Measurements from ENCODE around the gene GDF15.

GRCh38 chr19:18385675-18386542, at the start of gene GDF15:
- TF ChIP-seq, protein P1, sequence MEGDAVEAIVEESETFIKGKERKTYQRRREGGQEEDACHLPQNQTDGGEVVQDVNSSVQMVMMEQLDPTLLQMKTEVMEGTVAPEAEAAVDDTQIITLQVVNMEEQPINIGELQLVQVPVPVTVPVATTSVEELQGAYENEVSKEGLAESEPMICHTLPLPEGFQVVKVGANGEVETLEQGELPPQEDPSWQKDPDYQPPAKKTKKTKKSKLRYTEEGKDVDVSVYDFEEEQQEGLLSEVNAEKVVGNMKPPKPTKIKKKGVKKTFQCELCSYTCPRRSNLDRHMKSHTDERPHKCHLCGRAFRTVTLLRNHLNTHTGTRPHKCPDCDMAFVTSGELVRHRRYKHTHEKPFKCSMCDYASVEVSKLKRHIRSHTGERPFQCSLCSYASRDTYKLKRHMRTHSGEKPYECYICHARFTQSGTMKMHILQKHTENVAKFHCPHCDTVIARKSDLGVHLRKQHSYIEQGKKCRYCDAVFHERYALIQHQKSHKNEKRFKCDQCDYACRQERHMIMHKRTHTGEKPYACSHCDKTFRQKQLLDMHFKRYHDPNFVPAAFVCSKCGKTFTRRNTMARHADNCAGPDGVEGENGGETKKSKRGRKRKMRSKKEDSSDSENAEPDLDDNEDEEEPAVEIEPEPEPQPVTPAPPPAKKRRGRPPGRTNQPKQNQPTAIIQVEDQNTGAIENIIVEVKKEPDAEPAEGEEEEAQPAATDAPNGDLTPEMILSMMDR (optimal IDR thresholded peaks at IDR 0.05 in 1 of 3, IDR thresholded peaks at IDR 0.05 in 1 of 3, conservative IDR thresholded peaks at IDR 0.05 in 1 of 3; ENCODE audit: extremely low read depth in 1 of 3, insufficient read depth in 2 of 3, low read length in 3 of 3) = peak; percentile 52 to 75 (median 72)
- no peak for TF ChIP-seq EZH2 (IDR thresholded peaks at IDR 0.05; ENCODE audit: low read length)

Measured in keratinocyte (primary cell).